Adrenal gland (tissue), 12 donors: ENCODE measurements around the gene GSG1. TPM values are rescaled to one million over a fixed set of nuclear protein-coding genes. Genes with fewer than 3 reads are reported as not detected.

Experiments
- DNase-seq, 7 donors: peaks; one replicate each; pipeline ENCODE4 v3.0.0-alpha.2; 2019 to 2020
- H3K27ac ChIP-seq, 5 donors: fragments of 200-600 bp; sonication (generic) in 4 of 5; 1 replicate in 3 of 5; 2 replicates in 2 of 5; pipeline versions ENCODE4 v1.5.1 to v1.8.0; 2016 to 2020; ENCODE audit warnings: mild to moderate bottlenecking in 1 of 5
- H3K27me3 ChIP-seq: fragments of 200-600 bp; 2 replicates; pipeline ENCODE4 v1.8.0; 2021
- H3K36me3 ChIP-seq, 2 donors: fragments of 200-600 bp; replicated peaks in 1 of 2; 1 replicate in 1 of 2; 2 replicates in 1 of 2; pipeline versions ENCODE4 v1.5.1 to v1.8.0; 2018 to 2022
- H3K4me1 ChIP-seq, 2 donors: fragments of 200-600 bp; replicated peaks in 1 of 2; 1 replicate in 1 of 2; 2 replicates in 1 of 2; pipeline versions ENCODE4 v1.5.1 to v1.8.0; 2018 to 2021
- H3K4me3 ChIP-seq, 4 donors: fragments of 200-600 bp; sonication (generic) in 3 of 4; one replicate each; pipeline ENCODE4 v1.5.1; 2016 to 2018
- H3K9me3 ChIP-seq, 3 donors: fragments of 200-600 bp; sonication (generic) in 1 of 3; replicated peaks in 1 of 3; 1 replicate in 2 of 3; 2 replicates in 1 of 3; pipeline versions ENCODE4 v1.5.1 to v1.8.0; 2016 to 2021
- POLR2A ChIP-seq, 2 donors: fragments of 450-650 bp; IDR thresholded peaks; one replicate each; pipeline ENCODE4 v1.6.1; 2017; ENCODE audit warnings: antibody characterized with exemption in 2 of 2, mild to moderate bottlenecking in 2 of 2, moderate library complexity in 1 of 2
- WGBS, 4 donors: extraction: QIAGEN DNeasy Blood & Tissue Kit in 2 of 4; methylation state at CpG; one replicate each; pipeline versions ENCODE4 v1.1.5 to v1.1.7; 2013 to 2017; 5-methylcytosine and 5-hydroxymethylcytosine counted together
- intact Hi-C, 2 donors: fragments of 100-400 bp; cut with DNase I; formaldehyde crosslinking; loops; one replicate each; pipeline versions ENCODE4 v1.14.1 to v1.15.0; 2022 to 2023
- polyA plus RNA-seq, 3 donors: library from polyadenylated mRNA; stranded (reverse); fragments of 200-250 nt in 2 of 3; fragments of 350-450 nt in 1 of 3; fragmentation: Illumina TruSeq in 1 of 3; extraction: RNeasy Lipid Tissue Mini Kit (QIAGEN cat#74804) in 1 of 3; gene quantifications; one replicate each; pipeline ENCODE4 v1.2.3, GENCODE V29; 2013 to 2014
- total RNA-seq, 9 donors: library from RNA; depleted of rRNA in 4 of 9; stranded (reverse); fragments of >200 nt in 4 of 9; fragments of 120-200 nt in 1 of 9; fragmentation: NEBNext Ultra II Directional in 1 of 9; extraction: Animal tissue kit (Norgen Biotek cat#: 25700) in 1 of 9; gene quantifications; one replicate each; pipeline versions ENCODE4 v1.1.0 to v1.2.4, GENCODE V29; 2013 to 2023
- TF ChIP-seq, protein P1 (sequence below), 6 experiments: fragments of 450-650 bp in 4 of 6; fragments of 200-600 bp in 2 of 6; sonication (generic) in 1 of 6; IDR thresholded peaks; 1 replicate in 5 of 6; 2 replicates in 1 of 6; pipeline versions ENCODE4 v1.5.1 to v1.8.0; 2016 to 2021; ENCODE audit warnings: antibody characterized with exemption in 6 of 6, mild to moderate bottlenecking in 2 of 6, moderate library complexity in 1 of 6
- donor health status: healthy with polysubstance abuse.
- donor health status: Bipolar disorder and iron deficiency.
- donor health status: DM: yes; HTN: yes; CAD: no.
- donor health status: DM: no; HTN: no; CAD: no.
- donor health status: DM: no; HTN: no; CAD: no.
- donor health status: DM: yes; HTN: yes; CAD: no.

GSG1 gene
- total and polyA plus RNA-seq, 12 donors: not detected

- no peaks in the 10 kb centered on the region for H3K36me3 ChIP-seq
- H3K27ac ChIP-seq: no peak overlapping the region
- intact Hi-C loops: loop anchor here (10.0 kb wide), 2 partner anchors 165 to 175 kb away; no protein-coding TSS in a partner anchor
- no peaks in the 10 kb centered on the region for H3K9me3 ChIP-seq
- WGBS, 4 donors: 79 to 91% (median 82%) methylated on average over 4 of the region's 4 CpGs
- H3K4me1 ChIP-seq: peaks cover 7 to 9% of the 10 kb centered on the region in 2 donors
- H3K4me3 ChIP-seq: no peak overlapping the region
- no peak for TF ChIP-seq POLR2A (IDR thresholded peaks at IDR 0.05)
- TF ChIP-seq, protein P1, sequence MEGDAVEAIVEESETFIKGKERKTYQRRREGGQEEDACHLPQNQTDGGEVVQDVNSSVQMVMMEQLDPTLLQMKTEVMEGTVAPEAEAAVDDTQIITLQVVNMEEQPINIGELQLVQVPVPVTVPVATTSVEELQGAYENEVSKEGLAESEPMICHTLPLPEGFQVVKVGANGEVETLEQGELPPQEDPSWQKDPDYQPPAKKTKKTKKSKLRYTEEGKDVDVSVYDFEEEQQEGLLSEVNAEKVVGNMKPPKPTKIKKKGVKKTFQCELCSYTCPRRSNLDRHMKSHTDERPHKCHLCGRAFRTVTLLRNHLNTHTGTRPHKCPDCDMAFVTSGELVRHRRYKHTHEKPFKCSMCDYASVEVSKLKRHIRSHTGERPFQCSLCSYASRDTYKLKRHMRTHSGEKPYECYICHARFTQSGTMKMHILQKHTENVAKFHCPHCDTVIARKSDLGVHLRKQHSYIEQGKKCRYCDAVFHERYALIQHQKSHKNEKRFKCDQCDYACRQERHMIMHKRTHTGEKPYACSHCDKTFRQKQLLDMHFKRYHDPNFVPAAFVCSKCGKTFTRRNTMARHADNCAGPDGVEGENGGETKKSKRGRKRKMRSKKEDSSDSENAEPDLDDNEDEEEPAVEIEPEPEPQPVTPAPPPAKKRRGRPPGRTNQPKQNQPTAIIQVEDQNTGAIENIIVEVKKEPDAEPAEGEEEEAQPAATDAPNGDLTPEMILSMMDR (IDR thresholded peaks at IDR 0.05): no peak
- peaks cover 5% of the 10 kb centered on the region for H3K27me3 ChIP-seq
- DNase-seq: no peak
Measured at GRCh38 chr12:13090054-13090453, 13.4 kb downstream of the GSG1 start.

DNA sequence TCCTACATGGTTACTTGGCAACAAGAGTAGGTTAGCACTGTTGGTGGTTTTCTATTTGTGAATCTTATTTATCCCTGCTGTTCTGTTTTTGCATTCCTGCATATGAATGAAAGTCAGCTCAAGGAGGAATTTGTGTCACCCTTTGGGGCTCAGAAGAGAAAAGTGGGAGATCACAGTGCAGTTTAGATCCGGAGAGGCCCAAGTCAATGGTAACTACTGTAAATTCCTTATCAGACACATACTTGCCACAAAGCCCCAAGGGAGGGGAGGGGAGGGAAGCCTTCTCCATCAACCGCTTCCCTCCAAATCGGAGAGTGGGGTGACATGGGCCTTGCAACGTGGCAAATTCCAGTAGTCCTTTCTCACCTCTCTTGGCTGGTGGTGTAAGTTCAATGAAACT lies 15.0 kb downstream of the GSG1 start:
- Histone ChIP-seq H3K4me3 (no peak overlapping the region), H3K9me3 (no peaks in the 10 kb centered on the region), H3K36me3 (no peaks in the 10 kb centered on the region), H3K4me1 (no peaks in the 10 kb centered on the region), H3K27me3 (peaks cover 5% of the 10 kb centered on the region), H3K27ac (no peak overlapping the region)
- DNase-seq: no peak
- TF ChIP-seq, protein P1 (IDR thresholded peaks at IDR 0.05): no peak
- no peak for TF ChIP-seq POLR2A (IDR thresholded peaks at IDR 0.05)
- 79 to 89% (median 81%) methylated on average over 4 of the region's 4 CpGs for WGBS, 4 donors
- intact Hi-C loops: no loop called here

DNA sequence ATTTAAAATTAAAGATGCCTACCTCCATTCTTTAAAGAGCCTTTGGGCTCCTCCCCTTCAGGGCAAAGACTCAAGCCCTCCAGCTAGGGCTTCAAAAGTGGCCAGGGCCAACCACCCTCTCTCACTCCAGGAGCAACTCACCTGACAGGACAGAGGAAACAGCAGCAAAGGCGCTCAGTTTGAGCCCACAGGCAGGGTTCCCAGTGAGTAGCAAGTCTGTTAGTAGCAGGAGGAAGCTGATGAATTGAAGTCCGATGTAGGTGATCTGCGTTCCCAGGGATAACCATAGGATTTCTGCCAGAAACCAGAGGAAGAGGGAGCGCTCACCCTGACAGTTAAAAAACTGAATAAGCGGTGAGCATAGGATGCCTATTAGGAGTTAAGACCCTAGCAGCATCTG lies 15.7 kb downstream of the GSG1 start:
- 85 to 90% (median 86%) methylated on average over 5 of the region's 5 CpGs for WGBS, 4 donors
- Histone ChIP-seq H3K9me3 (no peaks in the 10 kb centered on the region), H3K36me3 (no peaks in the 10 kb centered on the region), H3K27ac (no peak overlapping the region), H3K27me3 (peaks cover 5% of the 10 kb centered on the region), H3K4me3 (no peak overlapping the region), H3K4me1 (no peaks in the 10 kb centered on the region)
- TF ChIP-seq, protein P1 (IDR thresholded peaks at IDR 0.05): no peak
- TF ChIP-seq POLR2A (IDR thresholded peaks at IDR 0.05): no peak
- DNase-seq: no peak
- intact Hi-C loops: no loop called here

DNA sequence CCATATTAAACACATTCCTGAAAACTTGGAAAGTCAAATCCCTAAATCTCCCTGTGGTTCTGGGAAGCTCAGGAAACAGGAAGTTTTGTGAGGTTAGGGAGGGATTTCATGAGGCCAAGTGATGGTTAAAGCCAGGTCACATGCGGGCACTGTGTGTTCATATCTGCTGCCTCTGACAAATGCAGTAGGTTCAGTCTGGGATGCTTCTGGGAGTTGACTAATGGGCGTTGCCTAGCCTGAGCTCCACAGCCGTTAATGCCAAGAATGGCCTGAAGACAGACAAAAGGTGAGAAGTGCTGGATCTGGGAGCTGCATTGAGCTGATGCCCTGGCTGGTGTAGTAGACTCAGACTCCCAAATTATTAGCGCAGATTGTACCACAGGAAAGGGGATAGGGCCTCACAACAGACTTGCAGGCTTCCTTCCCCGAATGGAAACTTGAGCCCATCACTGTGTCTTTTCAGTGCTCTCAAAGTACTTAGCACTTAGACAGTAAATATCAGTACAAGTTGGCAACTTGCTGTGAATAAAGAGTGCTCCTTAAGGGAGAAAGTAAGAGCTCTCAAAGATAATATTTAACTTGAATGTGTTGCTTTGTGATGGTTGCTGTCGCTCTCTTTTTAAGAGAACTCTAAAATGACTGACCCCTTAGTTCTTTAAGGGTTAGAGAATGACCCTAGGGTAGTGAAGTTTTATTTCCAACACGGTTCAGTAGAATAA lies 17.3 kb downstream of the GSG1 start:
- DNase-seq: no peak
- intact Hi-C loops: no loop called here
- H3K36me3 ChIP-seq: no peaks in the 10 kb centered on the region

More for the DNA sequence above, 17.3 kb downstream of the GSG1 start:
- Histone ChIP-seq H3K27ac (no peak overlapping the region), H3K27me3 (peaks cover 5% of the 10 kb centered on the region), H3K4me1 (no peaks in the 10 kb centered on the region), H3K9me3 (no peaks in the 10 kb centered on the region), H3K4me3 (no peak overlapping the region)
- TF ChIP-seq, protein P1 (IDR thresholded peaks at IDR 0.05): no peak
- TF ChIP-seq POLR2A (IDR thresholded peaks at IDR 0.05): no peak
- WGBS, 4 donors: 79 to 84% (median 81%) methylated on average over 7 of the region's 7 CpGs
